ENCODE results near the gene PPP1R1B. TPM values are rescaled to one million over a fixed set of nuclear protein-coding genes. Genes with fewer than 3 reads are reported as not detected.

PPP1R1B gene
- total RNA-seq, 1 experiment from 2014 or later, result not detected

DNA sequence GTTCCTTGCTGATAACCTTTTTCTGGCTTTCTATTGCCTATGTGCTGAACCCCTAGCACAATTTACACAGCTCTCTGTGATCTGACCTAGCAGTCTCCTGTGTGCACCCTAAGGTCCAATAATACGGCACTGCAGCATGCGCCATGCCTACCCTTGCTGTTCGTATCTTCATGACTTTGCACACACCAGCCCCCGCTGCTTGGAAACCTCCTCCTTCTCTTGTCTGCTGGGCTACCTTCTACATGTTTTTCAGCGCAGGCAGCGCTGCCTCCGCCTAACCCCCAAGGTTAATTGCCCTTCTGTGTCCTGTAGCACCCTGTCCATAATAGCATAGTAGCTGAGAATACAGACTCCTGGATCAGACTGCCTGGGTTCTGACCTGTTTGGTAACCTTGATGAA, 11.6 kb downstream of the PPP1R1B start:
- peaks cover 5% of the 10 kb centered on the region for H3K4me1 ChIP-seq
- DNase-seq, result no peak
- Mint-ChIP-seq H3K36me3 (ENCODE audit: insufficient read depth, unreplicated experiment) (no peaks in the 10 kb centered on the region), H3K27me3 (ENCODE audit: insufficient read depth, unreplicated experiment) (no peaks in the 10 kb centered on the region), H3K27ac (ENCODE audit: unreplicated experiment) (peak overlapping the region; percentile 58), H3K9me3 (ENCODE audit: unreplicated experiment) (no peaks in the 10 kb centered on the region), H3K4me3 (ENCODE audit: unreplicated experiment) (peak overlapping the region; percentile 90), H3K4me1 (ENCODE audit: low read depth, unreplicated experiment) (peaks cover 11% of the 10 kb centered on the region)
- POLR2A ChIA-PET, result no interaction called here
- no peaks in the 10 kb centered on the region for H3K27me3 ChIP-seq (replicated peaks; ENCODE audit: control insufficient read depth, insufficient read depth, low read length)
- no TSS peak for BruUV-seq (replicated peaks)
- TF ChIP-seq, protein P1, sequence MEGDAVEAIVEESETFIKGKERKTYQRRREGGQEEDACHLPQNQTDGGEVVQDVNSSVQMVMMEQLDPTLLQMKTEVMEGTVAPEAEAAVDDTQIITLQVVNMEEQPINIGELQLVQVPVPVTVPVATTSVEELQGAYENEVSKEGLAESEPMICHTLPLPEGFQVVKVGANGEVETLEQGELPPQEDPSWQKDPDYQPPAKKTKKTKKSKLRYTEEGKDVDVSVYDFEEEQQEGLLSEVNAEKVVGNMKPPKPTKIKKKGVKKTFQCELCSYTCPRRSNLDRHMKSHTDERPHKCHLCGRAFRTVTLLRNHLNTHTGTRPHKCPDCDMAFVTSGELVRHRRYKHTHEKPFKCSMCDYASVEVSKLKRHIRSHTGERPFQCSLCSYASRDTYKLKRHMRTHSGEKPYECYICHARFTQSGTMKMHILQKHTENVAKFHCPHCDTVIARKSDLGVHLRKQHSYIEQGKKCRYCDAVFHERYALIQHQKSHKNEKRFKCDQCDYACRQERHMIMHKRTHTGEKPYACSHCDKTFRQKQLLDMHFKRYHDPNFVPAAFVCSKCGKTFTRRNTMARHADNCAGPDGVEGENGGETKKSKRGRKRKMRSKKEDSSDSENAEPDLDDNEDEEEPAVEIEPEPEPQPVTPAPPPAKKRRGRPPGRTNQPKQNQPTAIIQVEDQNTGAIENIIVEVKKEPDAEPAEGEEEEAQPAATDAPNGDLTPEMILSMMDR (IDR thresholded peaks at IDR 0.05; ENCODE audit: insufficient read depth in 1 of 2, low read depth in 1 of 2, low read length in 1 of 2, severe bottlenecking in 1 of 2, unreplicated experiment in 1 of 2), result no peak
- no peaks in the 10 kb centered on the region for H3K9me3 ChIP-seq
- no peaks in the 10 kb centered on the region for H3K36me3 ChIP-seq (ENCODE audit: control insufficient read depth, insufficient read depth, low read length)
- CTCF ChIA-PET, result interaction anchor here (0.8 to 2.2 kb wide), 8 partner anchors 15 to 116 kb away, joined by 3 to 13 read pairs (median 3); partner anchors contain the start of genes ERBB2 and MIEN1
- H3K4me3 ChIP-seq (ENCODE audit: low read depth, low read length), result peak overlapping the region; percentile 79
- intact Hi-C loops (cut with micrococcal nuclease; ENCODE audit: unreplicated experiment), result loop anchor here (5.0 kb wide), 1 partner anchor 99 kb away; the partner anchor contains the start of gene GRB7

DNA sequence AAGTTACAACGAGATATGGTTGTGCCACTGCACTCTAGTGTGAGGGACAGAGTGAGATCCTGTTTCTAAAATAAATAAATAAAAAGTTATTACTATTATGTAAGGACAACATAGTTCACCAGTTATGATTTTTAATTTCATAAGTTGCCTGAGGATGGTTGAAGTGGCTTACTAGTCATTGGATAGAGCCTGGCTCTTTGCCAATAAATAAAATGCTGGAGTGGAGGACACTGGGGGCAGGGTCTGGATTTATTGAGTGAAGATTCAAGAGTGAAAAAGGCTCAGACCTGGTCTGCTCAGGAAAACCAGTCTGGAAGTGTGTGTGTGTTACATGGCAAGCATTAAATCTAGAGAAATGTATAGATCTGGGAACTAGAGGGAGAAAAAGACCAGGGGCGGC, 12.3 kb downstream of the PPP1R1B start:
- TF ChIP-seq, protein P1 (IDR thresholded peaks at IDR 0.05; ENCODE audit: insufficient read depth in 1 of 2, low read depth in 1 of 2, low read length in 1 of 2, severe bottlenecking in 1 of 2, unreplicated experiment in 1 of 2), result no peak
- Mint-ChIP-seq H3K4me3 (ENCODE audit: unreplicated experiment) (no peak overlapping the region), H3K27me3 (ENCODE audit: insufficient read depth, unreplicated experiment) (no peaks in the 10 kb centered on the region), H3K36me3 (ENCODE audit: insufficient read depth, unreplicated experiment) (no peaks in the 10 kb centered on the region), H3K4me1 (ENCODE audit: low read depth, unreplicated experiment) (peaks cover 11% of the 10 kb centered on the region), H3K9me3 (ENCODE audit: unreplicated experiment) (no peaks in the 10 kb centered on the region), H3K27ac (ENCODE audit: unreplicated experiment) (no peak overlapping the region)
- peaks cover 5% of the 10 kb centered on the region for H3K4me1 ChIP-seq
- no peaks in the 10 kb centered on the region for H3K27me3 ChIP-seq (replicated peaks; ENCODE audit: control insufficient read depth, insufficient read depth, low read length)
- no peaks in the 10 kb centered on the region for H3K9me3 ChIP-seq
- no peak for DNase-seq
- intact Hi-C loops (cut with micrococcal nuclease; ENCODE audit: unreplicated experiment), result loop anchor here (5.0 kb wide), 1 partner anchor 98 kb away; the partner anchor contains the start of gene GRB7
- ChIA-PET CTCF (no interaction called here), POLR2A (no interaction called here)
- H3K36me3 ChIP-seq (ENCODE audit: control insufficient read depth, insufficient read depth, low read length), result no peaks in the 10 kb centered on the region
- BruUV-seq (replicated peaks), result no TSS peak
- H3K4me3 ChIP-seq (ENCODE audit: low read depth, low read length), result no peak overlapping the region

DNA sequence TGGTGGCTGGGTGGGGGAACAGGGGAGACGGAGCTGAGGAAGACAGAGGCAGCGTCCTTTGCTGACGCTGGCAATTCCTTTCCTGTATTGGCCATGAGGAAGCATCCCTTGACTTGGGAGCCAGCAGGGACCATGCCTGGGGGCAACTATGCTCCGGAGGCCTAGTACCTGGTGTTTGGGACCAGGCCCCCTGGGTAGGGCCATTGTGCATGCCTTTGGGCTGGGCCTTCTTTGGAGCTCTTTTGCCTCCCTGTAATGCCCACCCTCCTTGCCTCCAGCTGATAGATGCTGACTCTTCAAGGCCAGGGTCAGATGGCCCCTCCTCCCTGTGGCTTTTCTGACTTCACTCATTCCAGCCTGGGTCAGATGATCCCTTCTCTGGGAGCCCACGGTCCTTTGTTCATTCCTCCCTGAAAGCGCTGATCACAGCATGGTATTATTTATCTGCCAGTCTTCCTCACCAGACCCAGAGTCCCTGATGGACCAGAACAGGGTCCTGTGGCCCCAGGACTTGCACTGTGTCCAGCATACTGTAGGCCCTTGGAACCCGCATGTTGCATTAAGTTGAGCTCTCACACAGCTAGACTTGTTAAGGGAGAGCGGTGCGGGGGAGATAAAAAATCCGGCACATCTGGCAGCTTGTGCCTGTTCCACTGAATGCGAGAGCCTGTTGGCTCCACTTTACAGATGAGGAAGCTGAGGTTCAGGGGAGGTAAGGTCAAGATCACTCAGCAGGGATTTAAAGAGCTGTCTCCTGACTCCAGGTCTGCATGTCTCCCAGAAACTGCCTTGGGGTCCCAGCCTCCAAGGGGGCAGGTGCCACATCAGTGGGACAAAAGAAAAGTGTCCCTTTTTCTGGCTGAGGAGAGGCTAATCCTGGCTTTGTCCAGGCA, 13.1 kb downstream of the PPP1R1B start:
- POLR2A ChIA-PET, result no interaction called here
- BruUV-seq (replicated peaks), result no TSS peak
- intact Hi-C loops (cut with micrococcal nuclease; ENCODE audit: unreplicated experiment), result loop anchor here (5.0 kb wide), 1 partner anchor 97 kb away; the partner anchor contains the start of gene GRB7

More for the DNA sequence above, 13.1 kb downstream of the PPP1R1B start:
- TF ChIP-seq, protein P1 (IDR thresholded peaks at IDR 0.05; ENCODE audit: insufficient read depth in 1 of 2, low read depth in 1 of 2, low read length in 1 of 2, severe bottlenecking in 1 of 2, unreplicated experiment in 1 of 2), result no peak
- DNase-seq, result no peak
- Histone ChIP-seq H3K9me3 (no peaks in the 10 kb centered on the region), H3K36me3 (ENCODE audit: control insufficient read depth, insufficient read depth, low read length) (no peaks in the 10 kb centered on the region), H3K27me3 (replicated peaks; ENCODE audit: control insufficient read depth, insufficient read depth, low read length) (no peaks in the 10 kb centered on the region), H3K4me1 (peaks cover 5% of the 10 kb centered on the region), H3K4me3 (ENCODE audit: low read depth, low read length) (no peak overlapping the region)
- H3K4me3 Mint-ChIP-seq (ENCODE audit: unreplicated experiment), result no peak overlapping the region
- no peaks in the 10 kb centered on the region for H3K36me3 Mint-ChIP-seq (ENCODE audit: insufficient read depth, unreplicated experiment)
- H3K4me1 Mint-ChIP-seq (ENCODE audit: low read depth, unreplicated experiment), result peaks cover 11% of the 10 kb centered on the region
- H3K9me3 Mint-ChIP-seq (ENCODE audit: unreplicated experiment), result no peaks in the 10 kb centered on the region
- CTCF ChIA-PET, result no interaction called here
- no peaks in the 10 kb centered on the region for H3K27me3 Mint-ChIP-seq (ENCODE audit: insufficient read depth, unreplicated experiment)
- no peak overlapping the region for H3K27ac Mint-ChIP-seq (ENCODE audit: unreplicated experiment)
